K562 (cell line): ENCODE measurements around the gene UIMC1.

Experiments used
- EHMT2 ChIP-seq: fragments of 450-650 bp; IDR thresholded peaks from 2 replicates; pipeline ENCODE4 v1.6.1; 2018; ENCODE audit warnings: antibody characterized with exemption
- HNRNPK ChIP-seq: fragments of 200-400 bp; formaldehyde crosslinking; IDR thresholded peaks from one replicate; pipeline ENCODE4 v1.6.1; 2018; ENCODE audit warnings: mild to moderate bottlenecking, low read depth, low read length; ENCODE audit not compliant: poor library complexity, severe bottlenecking
- ILK ChIP-seq: fragments of 450-650 bp; IDR thresholded peaks from 2 replicates; pipeline ENCODE4 v1.6.1; 2016; ENCODE audit warnings: missing genetic modification characterization, low read depth, mild to moderate bottlenecking, missing compliant biosample characterization, moderate library complexity, borderline replicate concordance
- KLF16 ChIP-seq: IDR thresholded peaks from 2 replicates; pipeline ENCODE4 v1.6.1; 2016; ENCODE audit warnings: antibody characterized with exemption
- SRSF9 ChIP-seq: fragments of 200-400 bp; formaldehyde crosslinking; IDR thresholded peaks from 2 replicates; pipeline ENCODE4 v1.6.1; 2017; ENCODE audit warnings: low read depth, low read length, borderline replicate concordance
- TBL1XR1 ChIP-seq, 2 experiments: IDR thresholded peaks; 2 replicates each; pipeline ENCODE4 v1.6.1; 2012; ENCODE audit warnings: improper control_type of control experiment in 2 of 2, low read length in 2 of 2, mild to moderate bottlenecking in 1 of 2
- TGIF2 ChIP-seq: sonication (generic); formaldehyde crosslinking; IDR thresholded peaks from 2 replicates; pipeline ENCODE4 v1.8.1; 2022; ENCODE audit warnings: mild to moderate bottlenecking, missing genetic modification reagents, moderate library complexity
- ZEB2 ChIP-seq: fragments of 450-650 bp; IDR thresholded peaks from 2 replicates; pipeline ENCODE4 v1.6.1; 2016
- ZNF232 ChIP-seq: sonication (generic); formaldehyde crosslinking; IDR thresholded peaks from 2 replicates; pipeline ENCODE4 v1.8.0; 2022; ENCODE audit warnings: mild to moderate bottlenecking, missing genetic modification reagents
- ZNF561 ChIP-seq: fragments of 450-650 bp; formaldehyde crosslinking; conservative IDR thresholded peaks from 2 replicates; pipeline ENCODE4 v1.4.0; 2020; ENCODE audit warnings: mild to moderate bottlenecking, moderate library complexity
- TF ChIP-seq, protein P1 (sequence below), 3 experiments: IDR thresholded peaks in 2 of 3; conservative IDR thresholded peaks in 1 of 3; 2 replicates each; pipeline ENCODE4 v1.5.1; 2011 to 2012; ENCODE audit warnings: low read length in 3 of 3, mild to moderate bottlenecking in 3 of 3, control low read depth in 2 of 3, improper control_type of control experiment in 1 of 3, inconsistent platforms in 1 of 3, low read depth in 1 of 3, mixed read lengths in 1 of 3, moderate library complexity in 1 of 3; ENCODE audit not compliant: insufficient read depth in 2 of 3

DNA sequence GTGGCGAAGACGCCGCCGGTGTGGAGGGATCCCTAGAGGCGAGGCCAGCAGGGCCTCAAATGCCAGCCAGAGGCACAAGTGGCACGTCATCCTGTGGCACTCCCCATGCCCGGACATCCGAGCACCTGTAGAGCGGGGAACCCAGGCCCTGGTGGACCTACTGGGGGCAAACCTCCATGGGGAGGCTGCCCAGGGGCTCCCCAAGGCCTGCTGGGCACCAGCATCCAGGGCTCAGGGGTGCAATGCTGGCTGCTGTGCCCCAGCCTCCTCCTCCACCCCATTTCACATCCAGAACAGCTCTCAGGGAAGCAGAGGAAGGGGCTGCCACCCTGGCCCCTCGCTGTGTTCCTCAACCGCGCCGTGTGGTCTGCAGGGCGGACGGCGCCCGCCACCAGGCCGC lies 151.0 kb downstream of the UIMC1 start:
- TF ChIP-seq TGIF2 (CRISPR knock-in tag) (no peak), HNRNPK (no peak), ZEB2 (no peak), ZNF232 (no peak), ZNF561 (CRISPR knock-in tag) (no peak), EHMT2 (no peak), ILK (tag) (no peak), SRSF9 (no peak), TBL1XR1 (IDR thresholded peaks at IDR 0.05; ENCODE audit: low read length in 2 of 2) (no peak), KLF16 (no peak)
- TF ChIP-seq, protein P1, sequence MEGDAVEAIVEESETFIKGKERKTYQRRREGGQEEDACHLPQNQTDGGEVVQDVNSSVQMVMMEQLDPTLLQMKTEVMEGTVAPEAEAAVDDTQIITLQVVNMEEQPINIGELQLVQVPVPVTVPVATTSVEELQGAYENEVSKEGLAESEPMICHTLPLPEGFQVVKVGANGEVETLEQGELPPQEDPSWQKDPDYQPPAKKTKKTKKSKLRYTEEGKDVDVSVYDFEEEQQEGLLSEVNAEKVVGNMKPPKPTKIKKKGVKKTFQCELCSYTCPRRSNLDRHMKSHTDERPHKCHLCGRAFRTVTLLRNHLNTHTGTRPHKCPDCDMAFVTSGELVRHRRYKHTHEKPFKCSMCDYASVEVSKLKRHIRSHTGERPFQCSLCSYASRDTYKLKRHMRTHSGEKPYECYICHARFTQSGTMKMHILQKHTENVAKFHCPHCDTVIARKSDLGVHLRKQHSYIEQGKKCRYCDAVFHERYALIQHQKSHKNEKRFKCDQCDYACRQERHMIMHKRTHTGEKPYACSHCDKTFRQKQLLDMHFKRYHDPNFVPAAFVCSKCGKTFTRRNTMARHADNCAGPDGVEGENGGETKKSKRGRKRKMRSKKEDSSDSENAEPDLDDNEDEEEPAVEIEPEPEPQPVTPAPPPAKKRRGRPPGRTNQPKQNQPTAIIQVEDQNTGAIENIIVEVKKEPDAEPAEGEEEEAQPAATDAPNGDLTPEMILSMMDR (IDR thresholded peaks at IDR 0.05 in 2 of 3, conservative IDR thresholded peaks at IDR 0.05 in 1 of 3; ENCODE audit: insufficient read depth in 2 of 3, low read depth in 1 of 3, low read length in 3 of 3) = no peak
